GM18508 (cell line): ENCODE measurements around the gene TMEM214.

ENCODE experiments used
- ATAC-seq: cut with Tn5 transposase; IDR thresholded peaks from one replicate; pipeline ENCODE4 v1.9.1; 2021; ENCODE audit warnings: moderate number of reproducible peaks; ENCODE audit not compliant: insufficient read depth, unreplicated experiment

TMEM214 gene

DNA sequence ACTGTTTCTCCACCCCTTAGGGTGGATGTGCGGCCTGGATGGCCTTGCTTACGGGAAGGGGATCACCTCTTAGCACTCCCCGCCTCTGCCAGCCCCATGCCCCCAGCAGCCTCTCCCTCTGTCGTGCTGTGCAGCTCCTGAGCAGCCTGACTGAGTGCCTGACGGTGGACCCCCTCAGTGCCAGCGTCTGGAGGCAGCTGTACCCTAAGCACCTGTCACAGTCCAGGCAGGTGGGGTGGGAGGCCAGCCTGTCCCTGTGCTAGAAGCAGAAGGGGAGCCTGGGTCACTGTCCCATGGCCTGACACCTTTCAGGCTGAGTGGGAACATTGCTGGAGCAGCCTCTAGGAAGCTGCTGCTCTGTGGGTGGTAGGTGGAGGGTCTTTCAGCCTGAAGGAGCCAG is 5.2 kb downstream of the TMEM214 start:
- no peak for ATAC-seq

DNA sequence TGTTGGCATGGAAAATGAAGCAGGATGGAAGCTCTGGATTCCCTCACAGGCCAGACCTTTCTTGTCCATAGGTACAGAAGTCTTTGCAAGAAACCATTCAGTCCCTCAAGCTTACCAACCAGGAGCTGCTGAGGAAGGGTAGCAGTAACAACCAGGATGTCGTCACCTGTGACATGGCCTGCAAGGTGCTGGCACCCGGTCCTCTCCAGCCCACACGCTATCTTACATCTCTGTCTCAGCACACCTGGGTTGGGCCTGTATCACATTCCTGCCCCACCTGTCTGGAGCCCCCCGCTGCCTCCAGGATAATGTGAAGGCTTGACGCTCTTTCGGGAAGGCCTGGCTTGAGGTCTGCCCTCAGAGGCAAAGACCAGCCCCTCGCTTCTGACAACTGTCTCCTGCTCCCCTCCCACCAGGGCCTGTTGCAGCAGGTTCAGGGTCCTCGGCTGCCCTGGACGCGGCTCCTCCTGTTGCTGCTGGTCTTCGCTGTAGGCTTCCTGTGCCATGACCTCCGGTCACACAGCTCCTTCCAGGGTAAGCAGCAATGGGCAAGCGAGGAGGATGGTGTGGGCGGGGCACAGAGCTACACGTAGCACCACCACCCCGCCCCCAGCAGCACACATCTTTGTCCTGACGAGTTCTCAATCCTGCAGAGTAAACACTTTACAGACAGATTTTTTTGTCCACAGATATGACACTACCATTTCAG is 6.0 kb downstream of the TMEM214 start:
- ATAC-seq: no peak

GRCh38 chr2:27039426-27039825 is 6.7 kb downstream of the TMEM214 start:
- no peak for ATAC-seq

- ATAC-seq: no peak
Measured at GRCh38 chr2:27039871-27040270, 7.1 kb downstream of the TMEM214 start.

DNA sequence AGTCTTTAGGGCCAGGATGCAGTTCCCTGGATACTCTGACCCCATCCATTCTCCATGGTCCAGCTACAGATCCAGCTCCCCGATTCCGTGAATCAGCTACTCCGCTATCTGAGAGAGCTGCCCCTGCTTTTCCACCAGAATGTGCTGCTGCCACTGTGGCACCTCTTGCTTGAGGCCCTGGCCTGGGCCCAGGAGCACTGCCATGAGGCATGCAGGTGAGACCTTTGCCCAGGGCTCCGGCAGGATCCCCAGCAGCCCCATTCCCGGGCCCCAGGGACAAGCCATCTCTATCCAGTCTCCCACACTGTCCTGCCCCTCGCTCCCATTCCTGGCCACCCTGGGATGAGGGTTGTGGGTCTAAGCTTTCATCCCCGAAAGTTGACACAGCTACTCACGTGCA is 7.5 kb downstream of the TMEM214 start:
- ATAC-seq: no peak

- ATAC-seq: no peak
Measured at GRCh38 chr2:27041752-27042151, 9.0 kb downstream of the TMEM214 start.

DNA sequence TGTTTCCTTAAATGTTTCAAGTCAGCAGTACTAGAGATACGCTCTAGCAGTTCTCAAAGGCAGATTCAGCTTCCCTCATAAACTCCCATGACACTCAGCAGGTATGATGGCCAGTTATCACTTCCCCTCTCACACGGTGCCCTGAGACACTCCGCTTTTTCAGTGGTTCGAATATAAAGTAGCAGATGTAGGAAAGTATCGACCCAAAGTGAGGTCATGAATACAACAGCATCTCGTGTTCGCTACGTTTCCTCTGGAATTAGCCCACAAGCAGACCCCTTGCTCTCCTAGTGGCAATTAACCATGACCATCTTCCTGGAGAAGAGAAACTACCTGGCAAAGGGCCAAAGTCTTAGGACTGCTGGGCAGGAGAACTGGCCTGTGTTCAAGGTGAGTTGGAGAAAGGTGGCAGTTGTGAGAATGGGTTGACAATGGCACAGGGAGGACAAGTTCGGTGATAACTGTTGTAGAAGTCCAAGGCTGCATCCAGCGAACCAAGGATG is 9.4 kb downstream of the TMEM214 start:
- no peak for ATAC-seq

- no peak for ATAC-seq
Measured at GRCh38 chr2:27042985-27043634, 10.3 kb downstream of the TMEM214 start.

GRCh38 chr2:27049422-27050280 is 16.9 kb downstream of the TMEM214 start:
- no peak for ATAC-seq

DNA sequence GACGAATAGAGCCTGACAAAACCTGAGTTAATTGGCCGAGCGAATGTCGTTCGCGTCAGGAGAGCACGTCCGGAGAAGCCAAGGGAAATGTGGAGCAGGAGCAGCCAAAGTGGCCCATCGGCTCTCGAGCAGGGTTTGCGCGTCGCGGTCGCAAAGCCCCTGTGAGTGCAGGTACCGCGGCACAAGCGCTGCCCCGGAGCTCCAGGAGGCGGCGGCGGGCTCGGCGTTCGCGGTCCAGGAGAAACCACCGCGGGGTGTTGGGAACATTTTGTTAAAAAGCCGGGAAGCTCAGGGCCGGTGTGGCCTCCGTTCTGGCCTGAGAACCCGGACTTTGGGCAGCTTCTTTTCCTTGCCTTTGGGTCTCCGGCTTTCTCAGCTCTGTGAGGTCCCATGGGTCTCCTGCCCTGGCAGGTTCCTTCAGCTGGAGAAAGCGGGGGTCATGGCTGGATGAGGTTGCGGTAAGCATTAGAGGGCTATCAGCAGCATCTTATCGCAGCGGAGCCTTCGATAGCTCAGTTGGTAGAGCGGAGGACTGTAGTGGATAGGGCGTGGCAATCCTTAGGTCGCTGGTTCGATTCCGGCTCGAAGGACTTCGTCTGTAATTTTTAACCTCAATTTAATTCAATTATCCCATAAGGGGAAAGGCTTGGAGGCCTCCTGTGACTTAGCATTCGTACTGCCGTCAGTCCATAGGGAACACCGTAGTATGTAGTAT is 17.7 kb downstream of the TMEM214 start:
- ATAC-seq: peak; percentile 39

- peak; percentile 36 for ATAC-seq
Measured at GRCh38 chr2:27050996-27051901, 18.5 kb downstream of the TMEM214 start, which contains the start of gene AGBL5. TSS of gene AGBL5 (plus strand) at chr2:27051668. CDS start at chr2:27052959, 1,291 bp downstream.

- ATAC-seq: no peak
Measured at GRCh38 chr2:27051902-27052645, 19.3 kb downstream of the TMEM214 start.

DNA sequence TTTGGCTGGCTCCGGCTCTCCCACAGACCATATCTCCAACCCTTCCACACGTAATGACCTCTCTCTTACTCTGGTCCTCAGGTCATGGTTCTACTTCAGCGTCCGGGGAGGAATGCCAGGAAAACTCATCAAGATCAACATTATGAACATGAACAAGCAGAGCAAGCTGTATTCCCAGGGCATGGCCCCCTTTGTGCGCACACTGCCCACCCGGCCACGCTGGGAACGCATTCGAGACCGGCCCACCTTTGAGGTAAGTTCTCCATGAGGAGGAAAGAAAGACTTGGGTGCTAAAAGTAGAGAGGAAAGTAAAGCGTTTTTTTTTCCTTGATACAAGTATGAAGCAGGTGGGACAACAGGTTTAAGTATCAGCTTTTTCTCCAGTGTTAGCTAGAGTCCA is 20.6 kb downstream of the TMEM214 start:
- no peak for ATAC-seq

DNA sequence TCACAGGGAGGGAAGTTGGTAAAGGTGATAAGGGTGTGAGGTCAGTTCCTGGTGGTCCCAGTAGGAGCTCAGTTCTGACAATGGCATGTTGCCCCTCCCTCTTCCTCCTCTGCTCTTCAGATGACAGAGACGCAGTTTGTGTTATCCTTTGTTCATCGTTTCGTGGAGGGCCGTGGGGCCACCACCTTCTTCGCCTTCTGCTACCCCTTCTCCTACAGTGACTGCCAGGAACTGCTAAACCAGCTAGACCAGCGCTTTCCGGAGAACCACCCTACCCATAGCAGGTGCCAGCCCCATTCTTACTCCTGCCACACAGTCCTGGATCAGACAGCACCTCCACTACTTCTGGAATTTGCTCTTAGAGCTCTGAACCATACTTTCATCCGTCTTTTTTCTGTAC is 21.0 kb downstream of the TMEM214 start:
- ATAC-seq: no peak

- ATAC-seq: no peak
Measured at GRCh38 chr2:27054721-27055120, 22.0 kb downstream of the TMEM214 start.

DNA sequence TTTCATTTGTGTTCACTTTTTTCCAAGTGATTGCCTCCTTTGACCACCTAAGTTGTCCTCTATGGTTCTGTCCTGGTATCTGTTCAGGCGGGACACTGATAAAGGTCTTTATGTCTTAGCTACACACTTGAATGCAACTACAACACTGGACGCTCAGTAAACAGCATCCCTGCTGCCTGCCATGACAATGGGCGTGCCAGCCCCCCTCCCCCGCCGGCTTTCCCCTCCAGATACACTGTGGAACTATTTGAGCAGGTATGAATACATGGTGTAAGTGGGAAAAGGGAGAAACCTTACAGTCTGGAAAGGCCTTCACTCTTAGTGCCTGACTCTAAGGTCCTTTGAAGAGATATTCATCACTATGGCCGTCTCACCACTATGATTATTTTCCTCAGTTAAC is 24.4 kb downstream of the TMEM214 start:
- no peak for ATAC-seq

DNA sequence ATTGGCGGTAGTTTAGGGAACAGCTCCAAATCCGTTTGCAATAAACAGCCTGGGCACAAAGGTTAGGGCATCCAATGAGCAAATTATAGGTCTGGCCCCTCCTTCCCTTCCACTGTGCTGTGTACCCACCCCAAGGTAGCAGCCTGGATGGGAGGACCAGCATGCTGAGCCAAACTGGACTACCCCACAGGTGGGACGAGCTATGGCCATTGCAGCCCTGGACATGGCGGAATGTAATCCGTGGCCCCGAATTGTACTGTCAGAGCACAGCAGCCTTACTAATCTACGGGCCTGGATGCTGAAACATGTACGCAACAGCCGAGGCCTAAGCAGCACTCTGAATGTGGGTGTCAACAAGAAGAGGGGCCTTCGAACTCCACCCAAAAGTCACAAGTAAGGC is 25.4 kb downstream of the TMEM214 start:
- ATAC-seq: no peak

DNA sequence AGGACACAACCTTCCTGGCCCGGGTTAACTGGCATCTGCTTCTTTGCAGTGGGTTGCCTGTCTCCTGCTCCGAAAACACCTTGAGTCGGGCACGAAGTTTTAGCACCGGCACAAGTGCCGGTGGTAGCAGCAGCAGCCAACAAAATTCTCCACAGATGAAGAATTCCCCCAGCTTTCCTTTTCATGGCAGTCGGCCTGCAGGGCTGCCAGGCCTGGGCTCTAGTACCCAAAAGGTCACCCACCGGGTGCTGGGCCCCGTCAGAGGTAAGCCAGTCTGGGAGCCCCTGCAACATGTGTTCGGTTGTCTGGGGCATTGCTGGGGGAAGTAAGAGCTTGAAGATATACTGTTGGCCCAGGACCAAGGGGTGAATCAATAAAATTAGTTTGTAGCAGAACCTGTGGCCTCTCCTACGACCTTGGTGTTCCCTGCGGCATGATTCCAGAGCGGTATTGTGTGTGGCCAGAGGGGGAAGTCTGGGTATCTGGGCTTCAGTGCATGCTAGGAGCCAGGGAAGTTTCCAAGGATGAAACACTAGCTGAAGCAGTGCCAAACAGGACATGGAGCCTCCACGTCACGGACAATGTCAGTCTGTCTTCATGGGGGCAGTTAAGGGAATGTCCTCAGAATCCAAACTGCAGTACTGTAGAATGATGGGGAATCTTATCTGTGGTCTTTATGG is 26.5 kb downstream of the TMEM214 start:
- no peak for ATAC-seq
